Thymus (tissue), 11 donors: ENCODE data around the gene MRPL36. TPM values are rescaled to one million over a fixed set of nuclear protein-coding genes. Genes with fewer than 3 reads are reported as not detected.
"Not testable (repeated sequence)": the region's sequence is repeated elsewhere in the genome, so short reads cannot be mapped to it uniquely, and the experiment has no call there.

Source experiments
- DNase-seq, 9 donors: peaks; one replicate each; pipeline ENCODE4 v3.0.0-alpha.2; 2013; ENCODE audit warnings: low spot score in 9 of 9, low read depth in 6 of 9, missing footprints in 1 of 9
- H3K27ac ChIP-seq, 2 donors: one replicate each; pipeline ENCODE4 v1.5.1; 2013; ENCODE audit warnings: control low read depth in 1 of 2, low read depth in 1 of 2, low read length in 1 of 2, mild to moderate bottlenecking in 1 of 2, moderate library complexity in 1 of 2
- H3K27me3 ChIP-seq, 2 donors: one replicate each; pipeline ENCODE4 v1.5.1; 2013; ENCODE audit warnings: low read length in 1 of 2; ENCODE audit not compliant: control insufficient read depth in 2 of 2, insufficient read depth in 1 of 2
- H3K36me3 ChIP-seq, 2 donors: one replicate each; pipeline ENCODE4 v1.5.1; 2013; ENCODE audit warnings: low read length in 1 of 2, mild to moderate bottlenecking in 1 of 2, moderate library complexity in 1 of 2; ENCODE audit not compliant: control insufficient read depth in 2 of 2, insufficient read depth in 2 of 2
- H3K4me1 ChIP-seq, 2 donors: one replicate each; pipeline ENCODE4 v1.5.1; 2013; ENCODE audit warnings: low read length in 2 of 2; ENCODE audit not compliant: control insufficient read depth in 2 of 2, insufficient read depth in 2 of 2
- H3K4me3 ChIP-seq, 2 donors: one replicate each; pipeline ENCODE4 v1.5.1; 2013; ENCODE audit warnings: low read length in 2 of 2, control low read depth in 1 of 2, mild to moderate bottlenecking in 1 of 2
- H3K9me3 ChIP-seq, 2 donors: one replicate each; pipeline ENCODE4 v1.5.1; 2013; ENCODE audit warnings: low read length in 1 of 2, mild to moderate bottlenecking in 1 of 2; ENCODE audit not compliant: control insufficient read depth in 2 of 2, insufficient read depth in 1 of 2
- WGBS: extraction: QIAGEN DNeasy Blood & Tissue Kit; methylation state at CpG from one replicate; pipeline ENCODE4 v1.1.7; 2013; 5-methylcytosine and 5-hydroxymethylcytosine counted together
- polyA plus RNA-seq: library from polyadenylated mRNA; stranded (reverse); fragments of 200-250 nt; gene quantifications from one replicate; pipeline ENCODE4 v1.2.3, GENCODE V29; 2013
- total RNA-seq: library from RNA; stranded (reverse); fragments of 120-200 nt; gene quantifications from one replicate; pipeline ENCODE4 v1.2.4, GENCODE V29; 2013
- donor health status: healthy.

Gene MRPL36
- total and polyA plus RNA-seq, 2 donors = 73.0 to 74.1 TPM

- Histone ChIP-seq H3K36me3 (peaks cover 61 to 74% of the 10 kb centered on the region in 2 donors), H3K4me1 (no peaks in the 10 kb centered on the region), H3K9me3 (no peaks in the 10 kb centered on the region), H3K4me3 (no peak overlapping the region), H3K27ac (no peak overlapping the region), H3K27me3 (no peaks in the 10 kb centered on the region)
- 96% methylated on average over 5 of the region's 5 CpGs for WGBS
- no peak for DNase-seq
Observed at GRCh38 chr5:1818784-1819183, 19.1 kb upstream of the MRPL36 start.

GRCh38 chr5:1817261-1818043 lies 17.8 kb upstream of the MRPL36 start:
- H3K9me3 ChIP-seq = no peaks in the 10 kb centered on the region
- H3K4me3 ChIP-seq = no peak overlapping the region
- H3K4me1 ChIP-seq = no peaks in the 10 kb centered on the region
- WGBS = 91% methylated on average over 15 of the region's 15 CpGs
- peaks cover 70% of the 10 kb centered on the region in 2 donors for H3K36me3 ChIP-seq
- no peak overlapping the region for H3K27ac ChIP-seq
- no peaks in the 10 kb centered on the region for H3K27me3 ChIP-seq
- DNase-seq = no peak

- peaks cover 68 to 71% of the 10 kb centered on the region in 2 donors for H3K36me3 ChIP-seq
- not testable (repeated sequence) for H3K27ac ChIP-seq, H3K4me1 ChIP-seq, H3K4me3 ChIP-seq, H3K9me3 ChIP-seq, H3K27me3 ChIP-seq, DNase-seq
- over 99% methylated on average over 17 of the region's 18 CpGs for WGBS
Observed at GRCh38 chr5:1816495-1817089, 17.0 kb upstream of the MRPL36 start.

- peaks cover 66 to 70% of the 10 kb centered on the region in 2 donors for H3K36me3 ChIP-seq
- no peaks in the 10 kb centered on the region for H3K27me3 ChIP-seq
- no peaks in the 10 kb centered on the region for H3K9me3 ChIP-seq
- 98% methylated on average over 17 of the region's 17 CpGs for WGBS
- no peak overlapping the region for H3K27ac ChIP-seq
- no peak for DNase-seq
- no peaks in the 10 kb centered on the region for H3K4me1 ChIP-seq
- H3K4me3 ChIP-seq = no peak overlapping the region
Observed at GRCh38 chr5:1815881-1816292, 16.2 kb upstream of the MRPL36 start.

- peaks cover 66 to 70% of the 10 kb centered on the region in 2 donors for H3K36me3 ChIP-seq
- no peak overlapping the region for H3K4me3 ChIP-seq
- H3K9me3 ChIP-seq = no peaks in the 10 kb centered on the region
- no peaks in the 10 kb centered on the region for H3K4me1 ChIP-seq
- 98% methylated on average over 18 of the region's 18 CpGs for WGBS
- no peak for DNase-seq
- H3K27ac ChIP-seq = no peak overlapping the region
- no peaks in the 10 kb centered on the region for H3K27me3 ChIP-seq
Observed at GRCh38 chr5:1815071-1815786, 15.6 kb upstream of the MRPL36 start.

- H3K27me3 ChIP-seq = no peaks in the 10 kb centered on the region
- H3K9me3 ChIP-seq = no peaks in the 10 kb centered on the region
- H3K36me3 ChIP-seq = peaks cover 72 to 76% of the 10 kb centered on the region in 2 donors
- 98% methylated on average over 30 of the region's 30 CpGs for WGBS
- no peak overlapping the region for H3K4me3 ChIP-seq
- no peaks in the 10 kb centered on the region for H3K4me1 ChIP-seq
- no peak overlapping the region for H3K27ac ChIP-seq
- DNase-seq = no peak
Observed at GRCh38 chr5:1814183-1815020, 14.8 kb upstream of the MRPL36 start.

- Histone ChIP-seq H3K4me1 (no peaks in the 10 kb centered on the region), H3K27ac (no peak overlapping the region), H3K36me3 (peaks cover 72 to 79% of the 10 kb centered on the region in 2 donors), H3K4me3 (no peak overlapping the region), H3K9me3 (no peaks in the 10 kb centered on the region), H3K27me3 (no peaks in the 10 kb centered on the region)
- 97% methylated on average over 10 of the region's 10 CpGs for WGBS
- no peak for DNase-seq
Observed at GRCh38 chr5:1810581-1811101, 11.0 kb upstream of the MRPL36 start.

GRCh38 chr5:1809416-1810035 lies 9.9 kb upstream of the MRPL36 start:
- Histone ChIP-seq H3K9me3 (no peaks in the 10 kb centered on the region), H3K36me3 (peaks cover 72 to 81% of the 10 kb centered on the region in 2 donors), H3K27ac (no peak overlapping the region), H3K4me3 (no peak overlapping the region), H3K27me3 (no peaks in the 10 kb centered on the region), H3K4me1 (no peaks in the 10 kb centered on the region)
- DNase-seq = no peak
- WGBS = 96% methylated on average over 32 of the region's 32 CpGs
